K562 (cell line): ENCODE measurements around the gene PPM1H. TPM values are rescaled to one million over a fixed set of nuclear protein-coding genes. Genes with fewer than 3 reads are reported as not detected.

Source experiments
- FOS ChIP-seq: IDR thresholded peaks from 3 replicates; pipeline ENCODE4 v1.6.1; 2011; ENCODE audit not compliant: insufficient read length; ENCODE audit errors: extremely low read depth
- KDM1A ChIP-seq, 2 experiments: fragments of 450-650 bp; IDR thresholded peaks; 2 replicates each; pipeline ENCODE4 v1.6.1; 2016; ENCODE audit warnings: mild to moderate bottlenecking in 2 of 2
- NFIX ChIP-seq: fragments of 250-450 bp; sonication (Bioruptor Pico); IDR thresholded peaks from 2 replicates; pipeline ENCODE4 v1.4.0; 2020; ENCODE audit warnings: low read depth, mild to moderate bottlenecking, moderate library complexity
- SAFB ChIP-seq: fragments of 200-400 bp; formaldehyde crosslinking; IDR thresholded peaks from 2 replicates; pipeline ENCODE4 v1.6.1; 2017; ENCODE audit warnings: low read depth, low read length, borderline replicate concordance
- SMARCE1 ChIP-seq: fragments of 450-650 bp; IDR thresholded peaks from 2 replicates; pipeline ENCODE4 v1.7.1; 2016; ENCODE audit warnings: mild to moderate bottlenecking
- SMC3 ChIP-seq: conservative IDR thresholded peaks from 2 replicates; pipeline ENCODE4 v1.6.1; 2011; ENCODE audit warnings: low read depth, low read length, improper control_type of control experiment; ENCODE audit not compliant: insufficient read depth
- ZNF347 ChIP-seq: fragments of 450-650 bp; formaldehyde crosslinking; IDR thresholded peaks from 2 replicates; pipeline ENCODE4 v1.4.0; 2020; ENCODE audit warnings: low read depth, mild to moderate bottlenecking, moderate library complexity
- polyA plus RNA-seq, 8 experiments: library from polyadenylated mRNA; depleted of rRNA in 4 of 8; stranded (reverse) in 5 of 8; unstranded in 3 of 8; fragments of >200 nt; fragmentation: Nextera tagmentation in 2 of 8; fragmentation: Illumina TruSeq in 1 of 8; extraction: Ambion mirVana in 2 of 8; extraction: Trizol in 1 of 8; gene quantifications; 2 replicates each; pipeline versions ENCODE4 v1.2.1 to v1.2.3, GENCODE V29; 2011 to 2014; ENCODE audit warnings: inconsistent platforms in 1 of 8, missing spikeins in 1 of 8
- total RNA-seq, 7 experiments: library from RNA; depleted of rRNA in 6 of 7; stranded (reverse); fragments of >200 nt in 6 of 7; fragmentation: Illumina TruSeq in 2 of 7; extraction: Trizol in 2 of 7; gene quantifications; 2 replicates each; pipeline versions ENCODE4 v1.2.1 to v1.2.3, GENCODE V29; 2011 to 2021; ENCODE audit warnings: low replicate concordance in 1 of 7
- TF ChIP-seq, protein P1 (sequence below): fragments of 150-350 bp; conservative IDR thresholded peaks from 2 replicates; pipeline ENCODE4 v1.6.1; 2014; ENCODE audit warnings: low read length
- TF ChIP-seq, protein P2 (sequence below): fragments of 450-650 bp; IDR thresholded peaks from 2 replicates; pipeline ENCODE4 v1.6.1; 2016; ENCODE audit warnings: mild to moderate bottlenecking, moderate library complexity
- TF ChIP-seq, protein P3 (sequence below), 2 experiments: IDR thresholded peaks; 2 replicates each; pipeline ENCODE4 v1.6.1; 2011; ENCODE audit warnings: borderline replicate concordance in 1 of 2, control low read depth in 1 of 2, low read depth in 1 of 2, low read length in 1 of 2, mild to moderate bottlenecking in 1 of 2, mixed read lengths in 1 of 2, moderate library complexity in 1 of 2; ENCODE audit not compliant: insufficient read depth in 1 of 2, insufficient read length in 1 of 2, poor library complexity in 1 of 2, severe bottlenecking in 1 of 2; ENCODE audit errors: extremely low read depth in 1 of 2

PPM1H gene
- total and polyA plus RNA-seq, 9 of the 15 experiments (the other 6 are each of a cell fraction or from before 2014, with no cell fraction given): 5.3 to 29.3 (median 11.3) TPM

DNA sequence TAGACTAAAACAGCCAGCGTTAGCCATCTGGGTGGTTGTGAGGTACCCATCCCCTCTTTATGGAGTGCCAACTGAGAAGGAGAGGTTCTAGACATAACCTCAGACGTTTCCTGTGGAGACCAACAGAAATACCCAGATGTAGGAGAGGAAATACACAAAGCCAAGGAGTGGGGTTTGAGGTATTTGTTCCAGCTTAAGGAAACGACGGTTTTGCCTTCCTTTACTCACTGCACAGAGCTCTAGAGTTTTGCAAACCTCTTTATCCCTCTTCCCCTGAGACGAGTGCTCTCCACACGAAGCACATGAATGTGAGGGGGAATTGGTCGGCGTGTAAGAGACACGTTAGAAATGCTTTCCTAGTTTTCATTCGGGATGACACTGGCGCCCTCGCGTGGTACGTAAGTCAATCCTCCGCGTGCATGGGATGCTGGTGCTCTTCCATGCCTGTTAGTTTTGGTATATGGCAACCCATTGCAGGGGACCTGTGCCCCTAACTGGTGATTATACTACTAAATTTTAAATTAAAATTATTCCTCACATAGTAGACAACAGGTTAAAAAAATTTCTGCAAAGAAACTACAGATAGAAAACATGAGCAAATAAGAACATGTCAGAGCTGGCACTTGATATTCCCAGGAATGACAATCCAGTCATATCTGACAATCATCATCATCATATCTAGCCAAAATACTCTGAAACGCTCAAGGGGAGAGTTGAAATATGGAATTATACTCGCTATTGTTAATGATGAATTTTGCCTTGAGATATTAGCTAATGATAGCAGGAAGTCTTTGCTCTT lies 121.7 kb downstream of the PPM1H start (continued):
- TF ChIP-seq SAFB: no peak
- TF ChIP-seq SMC3: 0 out of 2 replicates have a peak, but pooled peaks have one; percentile 30
- no peak for TF ChIP-seq NFIX (CRISPR knock-in tag)
- no peak for TF ChIP-seq FOS
- TF ChIP-seq, protein P1, sequence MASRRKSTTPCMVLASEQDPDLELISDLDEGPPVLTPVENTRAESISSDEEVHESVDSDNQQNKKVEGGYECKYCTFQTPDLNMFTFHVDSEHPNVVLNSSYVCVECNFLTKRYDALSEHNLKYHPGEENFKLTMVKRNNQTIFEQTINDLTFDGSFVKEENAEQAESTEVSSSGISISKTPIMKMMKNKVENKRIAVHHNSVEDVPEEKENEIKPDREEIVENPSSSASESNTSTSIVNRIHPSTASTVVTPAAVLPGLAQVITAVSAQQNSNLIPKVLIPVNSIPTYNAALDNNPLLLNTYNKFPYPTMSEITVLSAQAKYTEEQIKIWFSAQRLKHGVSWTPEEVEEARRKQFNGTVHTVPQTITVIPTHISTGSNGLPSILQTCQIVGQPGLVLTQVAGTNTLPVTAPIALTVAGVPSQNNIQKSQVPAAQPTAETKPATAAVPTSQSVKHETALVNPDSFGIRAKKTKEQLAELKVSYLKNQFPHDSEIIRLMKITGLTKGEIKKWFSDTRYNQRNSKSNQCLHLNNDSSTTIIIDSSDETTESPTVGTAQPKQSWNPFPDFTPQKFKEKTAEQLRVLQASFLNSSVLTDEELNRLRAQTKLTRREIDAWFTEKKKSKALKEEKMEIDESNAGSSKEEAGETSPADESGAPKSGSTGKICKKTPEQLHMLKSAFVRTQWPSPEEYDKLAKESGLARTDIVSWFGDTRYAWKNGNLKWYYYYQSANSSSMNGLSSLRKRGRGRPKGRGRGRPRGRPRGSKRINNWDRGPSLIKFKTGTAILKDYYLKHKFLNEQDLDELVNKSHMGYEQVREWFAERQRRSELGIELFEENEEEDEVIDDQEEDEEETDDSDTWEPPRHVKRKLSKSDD: no peak
- TF ChIP-seq, protein P2, sequence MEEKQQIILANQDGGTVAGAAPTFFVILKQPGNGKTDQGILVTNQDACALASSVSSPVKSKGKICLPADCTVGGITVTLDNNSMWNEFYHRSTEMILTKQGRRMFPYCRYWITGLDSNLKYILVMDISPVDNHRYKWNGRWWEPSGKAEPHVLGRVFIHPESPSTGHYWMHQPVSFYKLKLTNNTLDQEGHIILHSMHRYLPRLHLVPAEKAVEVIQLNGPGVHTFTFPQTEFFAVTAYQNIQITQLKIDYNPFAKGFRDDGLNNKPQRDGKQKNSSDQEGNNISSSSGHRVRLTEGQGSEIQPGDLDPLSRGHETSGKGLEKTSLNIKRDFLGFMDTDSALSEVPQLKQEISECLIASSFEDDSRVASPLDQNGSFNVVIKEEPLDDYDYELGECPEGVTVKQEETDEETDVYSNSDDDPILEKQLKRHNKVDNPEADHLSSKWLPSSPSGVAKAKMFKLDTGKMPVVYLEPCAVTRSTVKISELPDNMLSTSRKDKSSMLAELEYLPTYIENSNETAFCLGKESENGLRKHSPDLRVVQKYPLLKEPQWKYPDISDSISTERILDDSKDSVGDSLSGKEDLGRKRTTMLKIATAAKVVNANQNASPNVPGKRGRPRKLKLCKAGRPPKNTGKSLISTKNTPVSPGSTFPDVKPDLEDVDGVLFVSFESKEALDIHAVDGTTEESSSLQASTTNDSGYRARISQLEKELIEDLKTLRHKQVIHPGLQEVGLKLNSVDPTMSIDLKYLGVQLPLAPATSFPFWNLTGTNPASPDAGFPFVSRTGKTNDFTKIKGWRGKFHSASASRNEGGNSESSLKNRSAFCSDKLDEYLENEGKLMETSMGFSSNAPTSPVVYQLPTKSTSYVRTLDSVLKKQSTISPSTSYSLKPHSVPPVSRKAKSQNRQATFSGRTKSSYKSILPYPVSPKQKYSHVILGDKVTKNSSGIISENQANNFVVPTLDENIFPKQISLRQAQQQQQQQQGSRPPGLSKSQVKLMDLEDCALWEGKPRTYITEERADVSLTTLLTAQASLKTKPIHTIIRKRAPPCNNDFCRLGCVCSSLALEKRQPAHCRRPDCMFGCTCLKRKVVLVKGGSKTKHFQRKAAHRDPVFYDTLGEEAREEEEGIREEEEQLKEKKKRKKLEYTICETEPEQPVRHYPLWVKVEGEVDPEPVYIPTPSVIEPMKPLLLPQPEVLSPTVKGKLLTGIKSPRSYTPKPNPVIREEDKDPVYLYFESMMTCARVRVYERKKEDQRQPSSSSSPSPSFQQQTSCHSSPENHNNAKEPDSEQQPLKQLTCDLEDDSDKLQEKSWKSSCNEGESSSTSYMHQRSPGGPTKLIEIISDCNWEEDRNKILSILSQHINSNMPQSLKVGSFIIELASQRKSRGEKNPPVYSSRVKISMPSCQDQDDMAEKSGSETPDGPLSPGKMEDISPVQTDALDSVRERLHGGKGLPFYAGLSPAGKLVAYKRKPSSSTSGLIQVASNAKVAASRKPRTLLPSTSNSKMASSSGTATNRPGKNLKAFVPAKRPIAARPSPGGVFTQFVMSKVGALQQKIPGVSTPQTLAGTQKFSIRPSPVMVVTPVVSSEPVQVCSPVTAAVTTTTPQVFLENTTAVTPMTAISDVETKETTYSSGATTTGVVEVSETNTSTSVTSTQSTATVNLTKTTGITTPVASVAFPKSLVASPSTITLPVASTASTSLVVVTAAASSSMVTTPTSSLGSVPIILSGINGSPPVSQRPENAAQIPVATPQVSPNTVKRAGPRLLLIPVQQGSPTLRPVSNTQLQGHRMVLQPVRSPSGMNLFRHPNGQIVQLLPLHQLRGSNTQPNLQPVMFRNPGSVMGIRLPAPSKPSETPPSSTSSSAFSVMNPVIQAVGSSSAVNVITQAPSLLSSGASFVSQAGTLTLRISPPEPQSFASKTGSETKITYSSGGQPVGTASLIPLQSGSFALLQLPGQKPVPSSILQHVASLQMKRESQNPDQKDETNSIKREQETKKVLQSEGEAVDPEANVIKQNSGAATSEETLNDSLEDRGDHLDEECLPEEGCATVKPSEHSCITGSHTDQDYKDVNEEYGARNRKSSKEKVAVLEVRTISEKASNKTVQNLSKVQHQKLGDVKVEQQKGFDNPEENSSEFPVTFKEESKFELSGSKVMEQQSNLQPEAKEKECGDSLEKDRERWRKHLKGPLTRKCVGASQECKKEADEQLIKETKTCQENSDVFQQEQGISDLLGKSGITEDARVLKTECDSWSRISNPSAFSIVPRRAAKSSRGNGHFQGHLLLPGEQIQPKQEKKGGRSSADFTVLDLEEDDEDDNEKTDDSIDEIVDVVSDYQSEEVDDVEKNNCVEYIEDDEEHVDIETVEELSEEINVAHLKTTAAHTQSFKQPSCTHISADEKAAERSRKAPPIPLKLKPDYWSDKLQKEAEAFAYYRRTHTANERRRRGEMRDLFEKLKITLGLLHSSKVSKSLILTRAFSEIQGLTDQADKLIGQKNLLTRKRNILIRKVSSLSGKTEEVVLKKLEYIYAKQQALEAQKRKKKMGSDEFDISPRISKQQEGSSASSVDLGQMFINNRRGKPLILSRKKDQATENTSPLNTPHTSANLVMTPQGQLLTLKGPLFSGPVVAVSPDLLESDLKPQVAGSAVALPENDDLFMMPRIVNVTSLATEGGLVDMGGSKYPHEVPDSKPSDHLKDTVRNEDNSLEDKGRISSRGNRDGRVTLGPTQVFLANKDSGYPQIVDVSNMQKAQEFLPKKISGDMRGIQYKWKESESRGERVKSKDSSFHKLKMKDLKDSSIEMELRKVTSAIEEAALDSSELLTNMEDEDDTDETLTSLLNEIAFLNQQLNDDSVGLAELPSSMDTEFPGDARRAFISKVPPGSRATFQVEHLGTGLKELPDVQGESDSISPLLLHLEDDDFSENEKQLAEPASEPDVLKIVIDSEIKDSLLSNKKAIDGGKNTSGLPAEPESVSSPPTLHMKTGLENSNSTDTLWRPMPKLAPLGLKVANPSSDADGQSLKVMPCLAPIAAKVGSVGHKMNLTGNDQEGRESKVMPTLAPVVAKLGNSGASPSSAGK: peak; percentile 36; the same call in 1 of the 2 replicates
- no peak for TF ChIP-seq ZNF347 (CRISPR knock-in tag)
- TF ChIP-seq SMARCE1: no peak
- no peak for TF ChIP-seq KDM1A (IDR thresholded peaks at IDR 0.05)
- TF ChIP-seq, protein P3, sequence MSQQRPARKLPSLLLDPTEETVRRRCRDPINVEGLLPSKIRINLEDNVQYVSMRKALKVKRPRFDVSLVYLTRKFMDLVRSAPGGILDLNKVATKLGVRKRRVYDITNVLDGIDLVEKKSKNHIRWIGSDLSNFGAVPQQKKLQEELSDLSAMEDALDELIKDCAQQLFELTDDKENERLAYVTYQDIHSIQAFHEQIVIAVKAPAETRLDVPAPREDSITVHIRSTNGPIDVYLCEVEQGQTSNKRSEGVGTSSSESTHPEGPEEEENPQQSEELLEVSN (IDR thresholded peaks at IDR 0.05; ENCODE audit: borderline replicate concordance in 1 of 2, extremely low read depth in 1 of 2, insufficient read depth in 1 of 2, insufficient read length in 1 of 2, low read depth in 1 of 2, low read length in 1 of 2, poor library complexity in 1 of 2, severe bottlenecking in 1 of 2): peak; percentile 18 to 42
